Right lobe of liver (tissue), 4 donors: Measurements from ENCODE around the gene CYP4Z1.
"Not testable (repeated sequence)": the region's sequence is repeated elsewhere in the genome, so short reads cannot be mapped to it uniquely, and the experiment has no call there.

Experiments used
- POLR2A ChIP-seq: fragments of 450-650 bp; IDR thresholded peaks from one replicate; pipeline ENCODE4 v1.6.1; 2017; ENCODE audit warnings: antibody characterized with exemption, mild to moderate bottlenecking
- TF ChIP-seq, protein P1 (sequence below), 4 donors: fragments of 200-600 bp in 3 of 4; fragments of 450-650 bp in 1 of 4; IDR thresholded peaks; one replicate each; pipeline versions ENCODE4 v1.5.1 to v1.8.0; 2016 to 2022; ENCODE audit warnings: antibody characterized with exemption in 4 of 4, mild to moderate bottlenecking in 2 of 4
- donor health status: DM: no; HTN: no; CAD: no.
- donor health status: DM: no; HTN: no; CAD: no.
- donor health status: DM: no; HTN: yes; CAD: no.

- TF ChIP-seq, protein P1, sequence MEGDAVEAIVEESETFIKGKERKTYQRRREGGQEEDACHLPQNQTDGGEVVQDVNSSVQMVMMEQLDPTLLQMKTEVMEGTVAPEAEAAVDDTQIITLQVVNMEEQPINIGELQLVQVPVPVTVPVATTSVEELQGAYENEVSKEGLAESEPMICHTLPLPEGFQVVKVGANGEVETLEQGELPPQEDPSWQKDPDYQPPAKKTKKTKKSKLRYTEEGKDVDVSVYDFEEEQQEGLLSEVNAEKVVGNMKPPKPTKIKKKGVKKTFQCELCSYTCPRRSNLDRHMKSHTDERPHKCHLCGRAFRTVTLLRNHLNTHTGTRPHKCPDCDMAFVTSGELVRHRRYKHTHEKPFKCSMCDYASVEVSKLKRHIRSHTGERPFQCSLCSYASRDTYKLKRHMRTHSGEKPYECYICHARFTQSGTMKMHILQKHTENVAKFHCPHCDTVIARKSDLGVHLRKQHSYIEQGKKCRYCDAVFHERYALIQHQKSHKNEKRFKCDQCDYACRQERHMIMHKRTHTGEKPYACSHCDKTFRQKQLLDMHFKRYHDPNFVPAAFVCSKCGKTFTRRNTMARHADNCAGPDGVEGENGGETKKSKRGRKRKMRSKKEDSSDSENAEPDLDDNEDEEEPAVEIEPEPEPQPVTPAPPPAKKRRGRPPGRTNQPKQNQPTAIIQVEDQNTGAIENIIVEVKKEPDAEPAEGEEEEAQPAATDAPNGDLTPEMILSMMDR (IDR thresholded peaks at IDR 0.05), result not testable (repeated sequence)
- not testable (repeated sequence) for TF ChIP-seq POLR2A
These were observed 61.8 kb downstream of the CYP4Z1 start for GRCh38 chr1:47128854-47129253.
